ENCODE data around the gene DNAI4. TPM values are rescaled to one million over a fixed set of nuclear protein-coding genes. Genes with fewer than 3 reads are reported as not detected.

DNAI4 gene
- total RNA-seq, 2 donors from 2014 or later, result 4.6 to 6.7 TPM

- H3K4me3 ChIP-seq (ENCODE audit: low read length), result no peak overlapping the region
- H3K4me3 Mint-ChIP-seq, result no peak overlapping the region
- H3K27me3 ChIP-seq (ENCODE audit: control insufficient read depth, insufficient read depth, low read length, poor library complexity, severe bottlenecking), result no peaks in the 10 kb centered on the region
- no peak overlapping the region for H3K9ac ChIP-seq (ENCODE audit: extremely low read depth, low read length, poor library complexity, severe bottlenecking)
- WGBS, 2 experiments (ENCODE audit: insufficient coverage in 1 of 2, insufficient read length in 1 of 2), result 63 to 84% methylated on average over 2 of the region's 2 CpGs
- no peaks in the 10 kb centered on the region for H3K36me3 Mint-ChIP-seq (ENCODE audit: low read depth)
- H3K4me1 ChIP-seq (ENCODE audit: control insufficient read depth, insufficient read depth, low read length), result no peaks in the 10 kb centered on the region
- no peak for DNase-seq
- H3K36me3 ChIP-seq (ENCODE audit: control insufficient read depth, insufficient read depth, low read length), result no peaks in the 10 kb centered on the region
- TF ChIP-seq CTCF (conservative IDR thresholded peaks at IDR 0.05), result no peak
- H3K27ac ChIP-seq (ENCODE audit: low read depth, low read length), result no peak overlapping the region
- peaks cover 4% of the 10 kb centered on the region for H3K27me3 Mint-ChIP-seq (ENCODE audit: insufficient read depth)
- H3K9me3 ChIP-seq (ENCODE audit: control insufficient read depth, low read length), result peaks cover 10% of the 10 kb centered on the region
- H3K4me1 Mint-ChIP-seq, result no peaks in the 10 kb centered on the region
- peaks cover 31% of the 10 kb centered on the region for H3K9me3 Mint-ChIP-seq
- H3K27ac Mint-ChIP-seq, result no peak overlapping the region
These were observed 145.1 kb downstream of the DNAI4 start for GRCh38 chr1:66779475-66780078.

GRCh38 chr1:66778969-66779368 lies 145.7 kb downstream of the DNAI4 start:
- Histone ChIP-seq H3K9me3 (ENCODE audit: control insufficient read depth, low read length) (peaks cover 10% of the 10 kb centered on the region), H3K36me3 (ENCODE audit: control insufficient read depth, insufficient read depth, low read length) (no peaks in the 10 kb centered on the region), H3K9ac (ENCODE audit: extremely low read depth, low read length, poor library complexity, severe bottlenecking) (no peak overlapping the region), H3K27ac (ENCODE audit: low read depth, low read length) (no peak overlapping the region), H3K27me3 (ENCODE audit: control insufficient read depth, insufficient read depth, low read length, poor library complexity, severe bottlenecking) (no peaks in the 10 kb centered on the region), H3K4me3 (ENCODE audit: low read length) (no peak overlapping the region), H3K4me1 (ENCODE audit: control insufficient read depth, insufficient read depth, low read length) (no peaks in the 10 kb centered on the region)
- no peak for DNase-seq
- Mint-ChIP-seq H3K36me3 (ENCODE audit: low read depth) (no peaks in the 10 kb centered on the region), H3K27me3 (ENCODE audit: insufficient read depth) (peaks cover 4% of the 10 kb centered on the region), H3K27ac (no peak overlapping the region), H3K9me3 (peaks cover 27% of the 10 kb centered on the region), H3K4me1 (peaks cover 1% of the 10 kb centered on the region), H3K4me3 (no peak overlapping the region)
- no peak for TF ChIP-seq CTCF (conservative IDR thresholded peaks at IDR 0.05)
- 96% methylated on average over 4 of the region's 4 CpGs; no CpG with 5 or more reads in 1 of the 2 experiments for WGBS, 2 experiments (ENCODE audit: insufficient coverage in 1 of 2, insufficient read length in 1 of 2)

GRCh38 chr1:66778266-66778665 lies 146.4 kb downstream of the DNAI4 start:
- no peak overlapping the region for H3K4me3 ChIP-seq (ENCODE audit: low read length)
- Mint-ChIP-seq H3K36me3 (ENCODE audit: low read depth) (no peaks in the 10 kb centered on the region), H3K27ac (no peak overlapping the region), H3K4me3 (no peak overlapping the region), H3K9me3 (peaks cover 27% of the 10 kb centered on the region), H3K4me1 (peaks cover 3% of the 10 kb centered on the region), H3K27me3 (ENCODE audit: insufficient read depth) (peaks cover 4% of the 10 kb centered on the region)
- DNase-seq, result no peak
- 88 to 91% methylated on average over 2 to 4 of the region's 4 CpGs for WGBS, 2 experiments (ENCODE audit: insufficient coverage in 1 of 2, insufficient read length in 1 of 2)
- no peaks in the 10 kb centered on the region for H3K4me1 ChIP-seq (ENCODE audit: control insufficient read depth, insufficient read depth, low read length)
- H3K9me3 ChIP-seq (ENCODE audit: control insufficient read depth, low read length), result peaks cover 10% of the 10 kb centered on the region
- TF ChIP-seq CTCF (conservative IDR thresholded peaks at IDR 0.05), result no peak
- H3K36me3 ChIP-seq (ENCODE audit: control insufficient read depth, insufficient read depth, low read length), result no peaks in the 10 kb centered on the region
- H3K27me3 ChIP-seq (ENCODE audit: control insufficient read depth, insufficient read depth, low read length, poor library complexity, severe bottlenecking), result no peaks in the 10 kb centered on the region
- H3K9ac ChIP-seq (ENCODE audit: extremely low read depth, low read length, poor library complexity, severe bottlenecking), result no peak overlapping the region
- no peak overlapping the region for H3K27ac ChIP-seq (ENCODE audit: low read depth, low read length)
